GM23338 (cell line): Measurements from ENCODE around the gene GHRHR. TPM values are rescaled to one million over a fixed set of nuclear protein-coding genes. Genes with fewer than 3 reads are reported as not detected.

Experiments used
- ATAC-seq: fragments of 200-7000 bp; cut with Tn5 transposase; 3 replicates; pipeline ENCODE4 v1.9.1; 2020
- DNase-seq: peaks from one replicate; pipeline ENCODE4 v3.0.0-alpha.2; 2015; ENCODE audit warnings: low spot score
- H2AFZ ChIP-seq: fragments of 200-600 bp; sonication (generic); 2 replicates; pipeline ENCODE4 v1.8.0; 2016; ENCODE audit warnings: antibody characterized with exemption, mild to moderate bottlenecking, moderate library complexity
- H3F3A ChIP-seq: fragments of 200-600 bp; sonication (generic); replicated peaks from 2 replicates; pipeline ENCODE4 v1.8.0; 2017; ENCODE audit warnings: antibody characterized with exemption, mixed run types, low read depth
- H3K27ac ChIP-seq: fragments of 200-600 bp; sonication (generic); 2 replicates; pipeline ENCODE4 v1.6.1; 2016; ENCODE audit warnings: low read depth
- H3K27me3 ChIP-seq: fragments of 200-600 bp; sonication (generic); 2 replicates; pipeline ENCODE4 v1.8.0; 2016; ENCODE audit warnings: mild to moderate bottlenecking, mixed run types, moderate library complexity; ENCODE audit not compliant: insufficient read depth
- H3K36me3 ChIP-seq: fragments of 200-600 bp; sonication (generic); 2 replicates; pipeline ENCODE4 v1.8.0; 2016; ENCODE audit warnings: mild to moderate bottlenecking; ENCODE audit not compliant: insufficient read depth
- H3K4me1 ChIP-seq: fragments of 200-600 bp; sonication (generic); 2 replicates; pipeline ENCODE4 v1.8.0; 2016; ENCODE audit warnings: mild to moderate bottlenecking, moderate library complexity; ENCODE audit not compliant: insufficient read depth
- H3K4me2 ChIP-seq: fragments of 200-600 bp; sonication (generic); 2 replicates; pipeline ENCODE4 v1.7.1; 2017; ENCODE audit warnings: mixed run types
- H3K4me3 ChIP-seq: fragments of 200-600 bp; sonication (generic); 2 replicates; pipeline ENCODE4 v1.6.1; 2016; ENCODE audit warnings: mixed run types
- H3K79me2 ChIP-seq: fragments of 200-600 bp; sonication (generic); replicated peaks from 2 replicates; pipeline ENCODE4 v1.8.0; 2017; ENCODE audit warnings: mild to moderate bottlenecking; ENCODE audit not compliant: insufficient read depth
- H3K9me2 ChIP-seq: fragments of 200-600 bp; sonication (generic); 2 replicates; pipeline ENCODE4 v1.8.0; 2017; ENCODE audit not compliant: insufficient read depth
- H4K20me1 ChIP-seq: fragments of 200-600 bp; sonication (generic); replicated peaks from 2 replicates; pipeline ENCODE4 v1.8.0; 2017; ENCODE audit warnings: mild to moderate bottlenecking; ENCODE audit not compliant: insufficient read depth
- H3K27ac Mint-ChIP-seq: 2 replicates; pipeline ENCODE4 v1.8.0; 2020; ENCODE audit warnings: inconsistent platforms, mild to moderate bottlenecking, moderate library complexity, mixed read lengths
- H3K27me3 Mint-ChIP-seq: 3 replicates; pipeline ENCODE4 v1.8.0; 2022; ENCODE audit warnings: low read depth, mild to moderate bottlenecking, moderate library complexity, mixed read lengths, inconsistent platforms; ENCODE audit not compliant: insufficient read depth, poor library complexity
- H3K36me3 Mint-ChIP-seq: 3 replicates; pipeline ENCODE4 v1.8.0; 2021; ENCODE audit warnings: low read depth, mild to moderate bottlenecking, inconsistent platforms, moderate library complexity, mixed read lengths
- H3K4me1 Mint-ChIP-seq: 3 replicates; pipeline ENCODE4 v1.8.0; 2020; ENCODE audit warnings: mild to moderate bottlenecking, inconsistent platforms, mixed read lengths
- H3K4me3 Mint-ChIP-seq: 3 replicates; pipeline ENCODE4 v1.8.0; 2021; ENCODE audit warnings: moderate library complexity, mild to moderate bottlenecking, inconsistent platforms, mixed read lengths
- H3K9me3 Mint-ChIP-seq: 3 replicates; pipeline ENCODE4 v1.8.0; 2020; ENCODE audit warnings: moderate library complexity, mild to moderate bottlenecking, inconsistent platforms, mixed read lengths
- CREB1 ChIP-seq: fragments of 250-450 bp; sonication (Bioruptor Pico); IDR thresholded peaks from 2 replicates; pipeline ENCODE4 v1.5.0; 2020; ENCODE audit warnings: low read depth, mild to moderate bottlenecking, moderate library complexity
- EZH2 ChIP-seq: fragments of 200-600 bp; sonication (generic); IDR thresholded peaks from one replicate; pipeline ENCODE4 v1.8.0; 2017; ENCODE audit warnings: antibody characterized with exemption, mild to moderate bottlenecking, low read depth; ENCODE audit not compliant: unreplicated experiment
- JUNB ChIP-seq: IDR thresholded peaks from one replicate; pipeline ENCODE4 v1.6.1; 2016; ENCODE audit warnings: antibody characterized with exemption; ENCODE audit not compliant: unreplicated experiment
- NANOG ChIP-seq: IDR thresholded peaks from 2 replicates; pipeline ENCODE4 v1.6.1; 2016; ENCODE audit warnings: antibody characterized with exemption, borderline replicate concordance
- REST ChIP-seq: IDR thresholded peaks from one replicate; pipeline ENCODE4 v1.6.1; 2018; ENCODE audit warnings: antibody characterized with exemption; ENCODE audit not compliant: unreplicated experiment
- STAT1 ChIP-seq: IDR thresholded peaks from one replicate; pipeline ENCODE4 v1.6.1; 2016; ENCODE audit warnings: antibody characterized with exemption; ENCODE audit not compliant: unreplicated experiment
- ZNF114 ChIP-seq: fragments of 250-450 bp; sonication (Bioruptor Pico); IDR thresholded peaks from 2 replicates; pipeline ENCODE4 v1.5.0; 2020; ENCODE audit warnings: mild to moderate bottlenecking, moderate library complexity
- ZNF331 ChIP-seq: fragments of 250-450 bp; sonication (Bioruptor Pico); IDR thresholded peaks from 2 replicates; pipeline ENCODE4 v1.5.0; 2020; ENCODE audit warnings: low read depth, mild to moderate bottlenecking, moderate library complexity
- ZNF462 ChIP-seq: fragments of 250-450 bp; sonication (Bioruptor Pico); IDR thresholded peaks from 2 replicates; pipeline ENCODE4 v1.5.0; 2020; ENCODE audit warnings: mild to moderate bottlenecking, moderate library complexity
- polyA plus RNA-seq: library from polyadenylated mRNA; unstranded; fragments of >200 nt; fragmentation: Nextera tagmentation; extraction: Ambion mirVana; gene quantifications from 2 replicates; pipeline ENCODE4 v1.2.1, GENCODE V29; 2016
- total RNA-seq: library from RNA; depleted of rRNA; stranded (reverse); fragments of >200 nt; shearing (Covaris generic); gene quantifications from 2 replicates; pipeline ENCODE4 v1.2.3, GENCODE V29; 2014
- TF ChIP-seq, protein P1 (sequence below), 2 experiments: fragments of 200-600 bp in 1 of 2; sonication (generic) in 1 of 2; conservative IDR thresholded peaks; 2 replicates each; pipeline versions ENCODE4 v1.5.1 to v1.6.1; 2016 to 2017; ENCODE audit warnings: antibody characterized with exemption in 2 of 2, low read depth in 2 of 2, mild to moderate bottlenecking in 2 of 2, moderate library complexity in 1 of 2

The GHRHR gene
- total and polyA plus RNA-seq, 2 experiments from 2014 or later = 2.2 TPM; not detected in 1

DNA sequence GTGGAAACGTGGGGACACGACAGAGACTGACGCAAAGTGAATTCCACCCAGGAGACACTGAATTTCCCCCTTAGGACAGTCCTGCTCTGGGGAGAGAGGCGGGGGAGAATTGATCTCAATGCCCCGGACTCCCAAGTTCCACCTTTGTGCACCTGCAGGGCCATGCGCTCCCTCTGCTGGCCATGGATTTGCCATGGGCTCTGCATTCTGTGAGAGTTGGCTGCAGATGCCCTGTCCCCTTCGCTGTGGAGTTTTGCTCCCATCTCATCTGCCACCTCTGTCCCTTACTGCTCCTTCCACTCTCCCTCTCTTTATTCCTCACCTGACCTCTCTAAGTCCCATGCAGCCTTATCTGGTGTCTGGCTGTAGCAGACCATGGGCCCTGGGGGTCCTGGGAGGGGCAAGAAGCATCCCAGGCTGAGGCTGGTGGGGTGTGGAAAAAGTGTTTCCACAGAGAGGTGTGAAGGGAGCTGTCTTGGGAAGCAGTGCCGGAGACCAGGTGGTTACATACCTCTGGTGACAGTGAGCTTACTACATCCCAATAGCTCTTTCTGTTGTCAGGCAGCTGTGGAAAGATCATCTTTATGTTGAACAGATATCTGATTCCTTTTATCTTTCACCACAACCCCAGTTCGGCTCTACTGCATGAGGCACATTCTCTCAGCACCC lies 14.3 kb downstream of the GHRHR start:
- no peaks in the 10 kb centered on the region for H3K36me3 Mint-ChIP-seq
- Histone ChIP-seq H3K4me1 (no peaks in the 10 kb centered on the region), H3K4me2 (no peak overlapping the region), H3K4me3 (no peak overlapping the region), H3K36me3 (no peaks in the 10 kb centered on the region), H2AFZ (peak overlapping the region; percentile 64), H3K27ac (no peak overlapping the region), H3K27me3 (no peaks in the 10 kb centered on the region), H3K79me2 (no peaks in the 10 kb centered on the region), H4K20me1 (no peaks in the 10 kb centered on the region), H3F3A (no peaks in the 10 kb centered on the region), H3K9me2 (no peaks in the 10 kb centered on the region)
- no peak overlapping the region for H3K27ac Mint-ChIP-seq
- H3K9me3 Mint-ChIP-seq = no peaks in the 10 kb centered on the region
- ATAC-seq = peak; percentile 81
- no peak for TF ChIP-seq ZNF114 (CRISPR knock-in tag)
- TF ChIP-seq, protein P1, sequence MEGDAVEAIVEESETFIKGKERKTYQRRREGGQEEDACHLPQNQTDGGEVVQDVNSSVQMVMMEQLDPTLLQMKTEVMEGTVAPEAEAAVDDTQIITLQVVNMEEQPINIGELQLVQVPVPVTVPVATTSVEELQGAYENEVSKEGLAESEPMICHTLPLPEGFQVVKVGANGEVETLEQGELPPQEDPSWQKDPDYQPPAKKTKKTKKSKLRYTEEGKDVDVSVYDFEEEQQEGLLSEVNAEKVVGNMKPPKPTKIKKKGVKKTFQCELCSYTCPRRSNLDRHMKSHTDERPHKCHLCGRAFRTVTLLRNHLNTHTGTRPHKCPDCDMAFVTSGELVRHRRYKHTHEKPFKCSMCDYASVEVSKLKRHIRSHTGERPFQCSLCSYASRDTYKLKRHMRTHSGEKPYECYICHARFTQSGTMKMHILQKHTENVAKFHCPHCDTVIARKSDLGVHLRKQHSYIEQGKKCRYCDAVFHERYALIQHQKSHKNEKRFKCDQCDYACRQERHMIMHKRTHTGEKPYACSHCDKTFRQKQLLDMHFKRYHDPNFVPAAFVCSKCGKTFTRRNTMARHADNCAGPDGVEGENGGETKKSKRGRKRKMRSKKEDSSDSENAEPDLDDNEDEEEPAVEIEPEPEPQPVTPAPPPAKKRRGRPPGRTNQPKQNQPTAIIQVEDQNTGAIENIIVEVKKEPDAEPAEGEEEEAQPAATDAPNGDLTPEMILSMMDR (conservative IDR thresholded peaks at IDR 0.05; ENCODE audit: low read depth in 2 of 2) = peak; percentile 67 to 91
- peaks cover 8% of the 10 kb centered on the region for H3K4me1 Mint-ChIP-seq
- peak; percentile 86 for DNase-seq
- no peak overlapping the region for H3K4me3 Mint-ChIP-seq
- H3K27me3 Mint-ChIP-seq = peaks cover 7% of the 10 kb centered on the region

GRCh38 chr7:30979027-30979426 lies 15.3 kb downstream of the GHRHR start:
- Histone ChIP-seq H4K20me1 (no peaks in the 10 kb centered on the region), H3K27ac (no peak overlapping the region), H3K36me3 (no peaks in the 10 kb centered on the region), H3K27me3 (peaks cover under 1% of the 10 kb centered on the region; the same call in 1 of the 2 replicates), H3K4me1 (peaks cover 2% of the 10 kb centered on the region), H3F3A (no peaks in the 10 kb centered on the region), H3K4me3 (no peak overlapping the region), H3K4me2 (no peak overlapping the region), H3K79me2 (no peaks in the 10 kb centered on the region), H2AFZ (no peak overlapping the region), H3K9me2 (no peaks in the 10 kb centered on the region)
- ATAC-seq (no peak), DNase-seq (no peak)
- Mint-ChIP-seq H3K4me3 (no peak overlapping the region), H3K4me1 (peaks cover 14% of the 10 kb centered on the region), H3K36me3 (no peaks in the 10 kb centered on the region), H3K27me3 (peaks cover 9% of the 10 kb centered on the region), H3K9me3 (no peaks in the 10 kb centered on the region), H3K27ac (no peak overlapping the region)
- TF ChIP-seq EZH2 (no peak), REST (no peak), CREB1 (CRISPR knock-in tag) (no peak), JUNB (no peak), ZNF114 (CRISPR knock-in tag) (no peak), ZNF462 (CRISPR knock-in tag) (no peak), NANOG (no peak), ZNF331 (CRISPR knock-in tag) (no peak), STAT1 (no peak)
